Hippocampal formation (tissue), 2 donors: ENCODE data around the gene VTI1A.
A peak's percentile ranks its signal among the peaks of the same experiment; 100 is the strongest.

Source experiments
- DNase-seq, 2 donors: peaks; one replicate each; lab custom pipeline; 2025; lab: John Stamatoyannopoulos, UW

VTI1A gene

GRCh38 chr10:112784022-112784461, 337.0 kb downstream of the VTI1A start:
- no peak for DNase-seq

GRCh38 chr10:112785089-112785488, 338.1 kb downstream of the VTI1A start:
- no peak for DNase-seq

- no peak for DNase-seq
Observed at GRCh38 chr10:112789248-112789647, 342.2 kb downstream of the VTI1A start.

GRCh38 chr10:112790030-112790429, 343.0 kb downstream of the VTI1A start:
- DNase-seq, result no peak

- DNase-seq, result no peak
Observed at GRCh38 chr10:112790921-112791320, 343.9 kb downstream of the VTI1A start.

- DNase-seq, result no peak
Observed at GRCh38 chr10:112791447-112791846, 344.4 kb downstream of the VTI1A start.

- DNase-seq, result peak; percentile 17 to 65
Observed at GRCh38 chr10:112792487-112793201, 345.6 kb downstream of the VTI1A start.

- no peak for DNase-seq
Observed at GRCh38 chr10:112793202-112793921, 346.3 kb downstream of the VTI1A start.

GRCh38 chr10:112794201-112794600, 347.2 kb downstream of the VTI1A start:
- DNase-seq, result no peak

- no peak for DNase-seq
Observed at GRCh38 chr10:112795067-112795466, 348.1 kb downstream of the VTI1A start.

GRCh38 chr10:112797197-112797596, 350.2 kb downstream of the VTI1A start:
- no peak for DNase-seq

- no peak for DNase-seq
Observed at GRCh38 chr10:112797855-112798254, 350.8 kb downstream of the VTI1A start.

GRCh38 chr10:112799038-112799437, 352.0 kb downstream of the VTI1A start:
- no peak for DNase-seq

GRCh38 chr10:112799726-112800510, 352.9 kb downstream of the VTI1A start:
- DNase-seq, result no peak

GRCh38 chr10:112801004-112801403, 354.0 kb downstream of the VTI1A start:
- DNase-seq, result no peak

GRCh38 chr10:112801748-112802147, 354.7 kb downstream of the VTI1A start:
- DNase-seq, result no peak

GRCh38 chr10:112802411-112803022, 355.5 kb downstream of the VTI1A start:
- no peak for DNase-seq

GRCh38 chr10:112803961-112804401, 357.0 kb downstream of the VTI1A start:
- no peak for DNase-seq

- DNase-seq, result no peak
Observed at GRCh38 chr10:112805254-112805590, 358.2 kb downstream of the VTI1A start.

GRCh38 chr10:112805701-112806100, 358.7 kb downstream of the VTI1A start:
- DNase-seq, result no peak

GRCh38 chr10:112807013-112807412, 360.0 kb downstream of the VTI1A start:
- DNase-seq, result no peak

GRCh38 chr10:112809736-112810135, 362.7 kb downstream of the VTI1A start:
- DNase-seq, result no peak
